WTC11 (cell line): ENCODE data around the gene CSK. TPM values are rescaled to one million over a fixed set of nuclear protein-coding genes. Genes with fewer than 3 reads are reported as not detected.

ENCODE experiments used
- ATAC-seq: fragments of 200-7000 bp; cut with Tn5 transposase; 2 replicates; pipeline ENCODE4 v1.10.0; 2021; ENCODE audit warnings: mild to moderate bottlenecking, moderate library complexity
- CTCF ChIA-PET: fragments of 300-600 bp; sonication (Branson Sonifier 250); formaldehyde crosslinking; loops from one replicate; lab custom pipeline; 2021; ENCODE audit warnings: antibody characterized with exemption; lab: Charles Lee
- POLR2A ChIA-PET: fragments of 350-600 bp; sonication (Branson Sonifier 250); formaldehyde crosslinking; loops from one replicate; lab custom pipeline; 2021; ENCODE audit warnings: antibody characterized with exemption; lab: Charles Lee
- DNase-seq: peaks from one replicate; pipeline ENCODE4 v3.0.0; 2021; ENCODE audit warnings: low spot score
- H3K27ac Mint-ChIP-seq: 2 replicates; pipeline ENCODE4 v1.8.0; 2021; ENCODE audit warnings: mixed read lengths
- H3K27me3 Mint-ChIP-seq: 2 replicates; pipeline ENCODE4 v1.8.0; 2021; ENCODE audit warnings: low read depth, mild to moderate bottlenecking, moderate library complexity, mixed read lengths
- H3K36me3 Mint-ChIP-seq: 2 replicates; pipeline ENCODE4 v1.8.0; 2021; ENCODE audit warnings: mixed read lengths
- H3K4me1 Mint-ChIP-seq: 2 replicates; pipeline ENCODE4 v1.8.0; 2022; ENCODE audit warnings: mixed read lengths
- H3K4me3 Mint-ChIP-seq: 2 replicates; pipeline ENCODE4 v1.8.0; 2021; ENCODE audit warnings: mild to moderate bottlenecking, moderate library complexity, mixed read lengths
- H3K9me3 Mint-ChIP-seq: 2 replicates; pipeline ENCODE4 v1.8.0; 2021; ENCODE audit warnings: mixed read lengths
- AR ChIP-seq: fragments of 250-450 bp; sonication (Bioruptor Pico); IDR thresholded peaks from 2 replicates; pipeline ENCODE4 v1.9.0; 2021; ENCODE audit warnings: mild to moderate bottlenecking
- ATF6 ChIP-seq: sonication (generic); formaldehyde crosslinking; IDR thresholded peaks from 2 replicates; pipeline ENCODE4 v1.8.1; 2023; ENCODE audit warnings: mild to moderate bottlenecking, missing genetic modification reagents
- CREM ChIP-seq: sonication (generic); formaldehyde crosslinking; IDR thresholded peaks from 2 replicates; pipeline ENCODE4 v1.8.1; 2022; ENCODE audit warnings: mild to moderate bottlenecking, missing genetic modification reagents, moderate library complexity
- FOXK1 ChIP-seq: sonication (generic); formaldehyde crosslinking; IDR thresholded peaks from 2 replicates; pipeline ENCODE4 v1.8.0; 2022; ENCODE audit warnings: mild to moderate bottlenecking, moderate library complexity, missing genetic modification reagents
- FOXP4 ChIP-seq: sonication (generic); formaldehyde crosslinking; IDR thresholded peaks from 2 replicates; pipeline ENCODE4 v1.8.0; 2022; ENCODE audit warnings: mild to moderate bottlenecking, missing genetic modification reagents
- GRHL2 ChIP-seq: fragments of 250-450 bp; sonication (Bioruptor Pico); IDR thresholded peaks from 2 replicates; pipeline ENCODE4 v1.8.0; 2022; ENCODE audit warnings: mild to moderate bottlenecking, moderate library complexity; ENCODE audit not compliant: insufficient replicate concordance, severe bottlenecking
- GTF2I ChIP-seq: fragments of 250-450 bp; sonication (Bioruptor Pico); conservative IDR thresholded peaks from 2 replicates; pipeline ENCODE4 v1.4.0; 2021; ENCODE audit warnings: mild to moderate bottlenecking
- HMGA2 ChIP-seq: fragments of 250-450 bp; sonication (Bioruptor Pico); IDR thresholded peaks from 2 replicates; pipeline ENCODE4 v1.4.0; 2021; ENCODE audit warnings: mild to moderate bottlenecking, moderate library complexity
- JAZF1 ChIP-seq: fragments of 250-450 bp; sonication (Bioruptor Pico); IDR thresholded peaks from 2 replicates; pipeline ENCODE4 v1.9.0; 2021; ENCODE audit warnings: moderate library complexity, mild to moderate bottlenecking, inconsistent platforms
- RORB ChIP-seq: fragments of 250-450 bp; sonication (Bioruptor Pico); IDR thresholded peaks from 2 replicates; pipeline ENCODE4 v1.9.0; 2021; ENCODE audit warnings: mild to moderate bottlenecking
- SMAD4 ChIP-seq: sonication (generic); formaldehyde crosslinking; IDR thresholded peaks from 2 replicates; pipeline ENCODE4 v1.8.0; 2022; ENCODE audit warnings: mild to moderate bottlenecking, missing genetic modification reagents
- SOX15 ChIP-seq: fragments of 250-450 bp; sonication (Bioruptor Pico); IDR thresholded peaks from 2 replicates; pipeline ENCODE4 v1.9.0; 2021; ENCODE audit warnings: mild to moderate bottlenecking
- TEAD1 ChIP-seq: sonication (generic); formaldehyde crosslinking; IDR thresholded peaks from 2 replicates; pipeline ENCODE4 v1.8.0; 2022; ENCODE audit warnings: mild to moderate bottlenecking, missing genetic modification reagents
- ZMAT4 ChIP-seq: fragments of 250-450 bp; sonication (Bioruptor Pico); IDR thresholded peaks from 2 replicates; pipeline ENCODE4 v1.9.0; 2021; ENCODE audit warnings: mild to moderate bottlenecking
- ZNF263 ChIP-seq: sonication (generic); formaldehyde crosslinking; IDR thresholded peaks from 2 replicates; pipeline ENCODE4 v1.8.1; 2022; ENCODE audit warnings: low read depth, mild to moderate bottlenecking, moderate library complexity, missing genetic modification reagents
- ZSCAN18 ChIP-seq: fragments of 250-450 bp; sonication (Bioruptor Pico); IDR thresholded peaks from 2 replicates; pipeline ENCODE4 v2.1.2; 2022; ENCODE audit warnings: mild to moderate bottlenecking, moderate library complexity
- total RNA-seq: library from RNA; stranded (reverse); gene quantifications from 3 replicates; pipeline ENCODE4 v1.2.3, GENCODE V29; 2021

CSK gene
- total RNA-seq, 1 experiment from 2014 or later = 55.1 TPM

- no peak overlapping the region for H3K4me3 Mint-ChIP-seq
- ChIA-PET CTCF (interaction anchor here (0.6 to 4.0 kb wide), 6 partner anchors 28 to 102 kb away, joined by 3 to 11 read pairs (median 3); no protein-coding TSS in a partner anchor), POLR2A (no interaction called here)
- peaks cover 11% of the 10 kb centered on the region for H3K4me1 Mint-ChIP-seq
- H3K27ac Mint-ChIP-seq = no peak overlapping the region
- no peaks in the 10 kb centered on the region for H3K9me3 Mint-ChIP-seq
- H3K36me3 Mint-ChIP-seq = no peaks in the 10 kb centered on the region
- no peaks in the 10 kb centered on the region; the same call in 1 of the 2 replicates for H3K27me3 Mint-ChIP-seq
- ATAC-seq (no peak), DNase-seq (no peak)
- TF ChIP-seq HMGA2 (CRISPR knock-in tag) (no peak), JAZF1 (CRISPR knock-in tag) (no peak), SOX15 (CRISPR knock-in tag) (no peak), ZSCAN18 (CRISPR knock-in tag) (no peak)
Observed at GRCh38 chr15:74815961-74816360, 34.1 kb downstream of the CSK start.

- TF ChIP-seq SMAD4 (CRISPR knock-in tag) = no peak
- H3K36me3 Mint-ChIP-seq = no peaks in the 10 kb centered on the region
- no peak for DNase-seq
- no peak for ATAC-seq
- 0 out of 2 replicates have a peak overlapping the region, but pooled peaks have one; percentile 1 for H3K27ac Mint-ChIP-seq
- peaks cover 19% of the 10 kb centered on the region for H3K4me1 Mint-ChIP-seq
- CTCF ChIA-PET = interaction anchor here (0.6 to 4.0 kb wide), 13 partner anchors 8 to 134 kb away, joined by 3 to 13 read pairs (median 5); partner anchors contain the start of genes CPLX3 and ULK3
- H3K27me3 Mint-ChIP-seq = no peaks in the 10 kb centered on the region; the same call in 1 of the 2 replicates
- no peaks in the 10 kb centered on the region for H3K9me3 Mint-ChIP-seq
- no peak overlapping the region for H3K4me3 Mint-ChIP-seq
- POLR2A ChIA-PET = no interaction called here
Observed at GRCh38 chr15:74816624-74817369, 34.9 kb downstream of the CSK start.

- no peak overlapping the region for H3K4me3 Mint-ChIP-seq
- POLR2A ChIA-PET = no interaction called here
Observed at GRCh38 chr15:74817370-74817737, 35.5 kb downstream of the CSK start.

More at GRCh38 chr15:74817370-74817737, 35.5 kb downstream of the CSK start:
- Mint-ChIP-seq H3K27me3 (no peaks in the 10 kb centered on the region; the same call in 1 of the 2 replicates), H3K9me3 (no peaks in the 10 kb centered on the region), H3K36me3 (no peaks in the 10 kb centered on the region), H3K4me1 (peaks cover 20% of the 10 kb centered on the region), H3K27ac (peak overlapping the region; percentile 79)
- CTCF ChIA-PET = interaction anchor here (0.6 to 4.0 kb wide), 11 partner anchors 8 to 133 kb away, joined by 3 to 13 read pairs (median 6); partner anchors contain the start of genes CPLX3 and ULK3
- TF ChIP-seq ATF6 (CRISPR knock-in tag) (no peak), GRHL2 (CRISPR knock-in tag) (no peak), CREM (CRISPR knock-in tag) (no peak), GTF2I (CRISPR knock-in tag) (no peak), FOXK1 (no peak), AR (CRISPR knock-in tag) (no peak), ZNF263 (no peak), ZMAT4 (no peak), SMAD4 (CRISPR knock-in tag) (no peak), RORB (CRISPR knock-in tag) (no peak), FOXP4 (CRISPR knock-in tag) (no peak), TEAD1 (CRISPR knock-in tag) (no peak)
- DNase-seq (no peak), ATAC-seq (peak; percentile 61)
